HEK293T (cell line): ENCODE data around the gene TBATA.
"Not testable (repeated sequence)": the region's sequence is repeated elsewhere in the genome, so short reads cannot be mapped to it uniquely, and the experiment has no call there.

Source experiments
- FOXK2 ChIP-seq: fragments of 450-650 bp; IDR thresholded peaks from 2 replicates; pipeline ENCODE4 v1.6.1; 2016; ENCODE audit warnings: mild to moderate bottlenecking
- ZNF384 ChIP-seq: fragments of 450-650 bp; IDR thresholded peaks from 2 replicates; pipeline ENCODE4 v1.6.1; 2016

GRCh38 chr10:70770516-70770915 is 14.7 kb downstream of the TBATA start:
- TF ChIP-seq ZNF384, FOXK2: not testable (repeated sequence)
